A673 (cell line): Measurements from ENCODE around the gene PLK3. TPM values are rescaled to one million over a fixed set of nuclear protein-coding genes. Genes with fewer than 3 reads are reported as not detected.
"Not testable (repeated sequence)": the region's sequence is repeated elsewhere in the genome, so short reads cannot be mapped to it uniquely, and the experiment has no call there.

ENCODE experiments used
- BruUV-seq: library from RNA; stranded (reverse); fragments of 400-500 nt; replicated peaks from 2 replicates; lab custom pipeline; 2021; lab: Mats Ljungman, UMichigan
- CTCF ChIA-PET: fragments of 300-600 bp; sonication (Branson Sonifier 250); formaldehyde crosslinking; loops from one replicate; lab custom pipeline; 2022; ENCODE audit warnings: antibody characterized with exemption; lab: Charles Lee
- POLR2A ChIA-PET: fragments of 300-600 bp; sonication (Branson Sonifier 250); formaldehyde crosslinking; loops from one replicate; lab custom pipeline; 2022; ENCODE audit warnings: antibody characterized with exemption; ENCODE audit not compliant: low non-redundant PET; lab: Charles Lee
- DNase-seq: peaks from one replicate; pipeline ENCODE4 v3.0.0-alpha.2; 2015; ENCODE audit warnings: low spot score
- H3K27ac ChIP-seq: fragments of 200-600 bp; sonication (generic); 2 replicates; pipeline ENCODE4 v1.5.1; 2016; ENCODE audit warnings: mixed run types, low read depth, mild to moderate bottlenecking, mixed read lengths, antibody characterized with exemption, low read length; ENCODE audit not compliant: poor library complexity, severe bottlenecking
- H3K27me3 ChIP-seq: fragments of 200-600 bp; sonication (generic); replicated peaks from 2 replicates; pipeline ENCODE4 v1.6.1; 2017; ENCODE audit warnings: mixed run types, low read depth, mild to moderate bottlenecking, mixed read lengths, antibody characterized with exemption, low read length; ENCODE audit not compliant: insufficient read depth, poor library complexity
- H3K36me3 ChIP-seq: fragments of 200-600 bp; sonication (generic); 2 replicates; pipeline ENCODE4 v1.6.1; 2016; ENCODE audit warnings: mixed run types, mild to moderate bottlenecking, mixed read lengths, antibody characterized with exemption, low read length; ENCODE audit not compliant: insufficient read depth, poor library complexity, severe bottlenecking
- H3K4me1 ChIP-seq: fragments of 200-600 bp; sonication (generic); 2 replicates; pipeline ENCODE4 v1.6.1; 2017; ENCODE audit warnings: mixed run types, mild to moderate bottlenecking, mixed read lengths, antibody characterized with exemption, low read length; ENCODE audit not compliant: insufficient read depth, poor library complexity, severe bottlenecking
- H3K4me3 ChIP-seq: fragments of 200-600 bp; sonication (generic); 2 replicates; pipeline ENCODE4 v1.5.1; 2016; ENCODE audit warnings: low read depth, mixed run types, mild to moderate bottlenecking, mixed read lengths, low read length; ENCODE audit not compliant: poor library complexity, severe bottlenecking
- H3K9me3 ChIP-seq: fragments of 200-600 bp; sonication (generic); 2 replicates; pipeline ENCODE4 v1.6.1; 2016; ENCODE audit warnings: mixed run types, low read depth, mild to moderate bottlenecking, mixed read lengths, antibody characterized with exemption, low read length; ENCODE audit not compliant: poor library complexity, severe bottlenecking
- EZH2 ChIP-seq: fragments of 200-600 bp; sonication (generic); IDR thresholded peaks from 2 replicates; pipeline ENCODE4 v1.6.1; 2017; ENCODE audit warnings: borderline replicate concordance, low read depth, mild to moderate bottlenecking, mixed read lengths, antibody characterized with exemption, low read length; ENCODE audit not compliant: poor library complexity, severe bottlenecking
- intact Hi-C: fragments of 100-400 bp; cut with micrococcal nuclease; formaldehyde crosslinking; loops from one replicate; pipeline ENCODE4 v1.10.0; 2022; ENCODE audit not compliant: unreplicated experiment
- total RNA-seq: library from RNA; stranded (reverse); gene quantifications from 2 replicates; pipeline ENCODE4 v1.2.3, GENCODE V29; 2021
- TF ChIP-seq, protein P1 (sequence below): fragments of 300-800, 200-600 bp; sonication (generic); conservative IDR thresholded peaks from 2 replicates; pipeline ENCODE4 v1.5.1; 2017; ENCODE audit warnings: low read depth, mild to moderate bottlenecking, antibody characterized with exemption, low read length, moderate library complexity, mixed read lengths

PLK3 gene
- total RNA-seq, 1 experiment from 2014 or later = 15.6 TPM

DNA sequence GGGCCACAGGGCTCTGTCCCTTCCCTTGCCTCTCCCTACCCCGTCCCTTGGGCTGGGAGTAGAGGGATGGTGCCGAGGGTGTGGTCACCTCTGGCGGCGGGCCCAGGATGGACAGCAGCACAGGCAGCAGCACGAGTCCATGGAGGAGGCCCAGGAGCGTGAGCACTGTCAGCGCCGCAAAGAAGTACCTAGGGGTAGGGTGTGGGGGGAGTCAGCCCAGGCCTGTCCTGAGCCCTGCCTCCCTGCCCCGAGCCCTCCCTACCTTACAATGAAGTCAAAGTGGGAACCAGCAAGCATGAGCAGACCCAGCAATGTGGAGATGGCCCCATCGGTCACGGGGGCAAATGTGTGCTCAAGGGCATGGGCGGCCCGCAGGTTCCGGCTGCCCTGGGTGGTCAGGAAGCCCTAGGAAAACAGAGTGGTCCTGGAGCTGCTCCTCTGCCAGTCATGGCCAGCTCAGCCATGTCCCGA, 22.8 kb downstream of the PLK3 start:
- Histone ChIP-seq H3K27ac (no peak overlapping the region), H3K27me3 (no peaks in the 10 kb centered on the region), H3K36me3 (no peaks in the 10 kb centered on the region), H3K4me1 (peaks cover 6% of the 10 kb centered on the region), H3K9me3 (no peaks in the 10 kb centered on the region), H3K4me3 (no peak overlapping the region)
- no TSS peak for BruUV-seq
- TF ChIP-seq, protein P1, sequence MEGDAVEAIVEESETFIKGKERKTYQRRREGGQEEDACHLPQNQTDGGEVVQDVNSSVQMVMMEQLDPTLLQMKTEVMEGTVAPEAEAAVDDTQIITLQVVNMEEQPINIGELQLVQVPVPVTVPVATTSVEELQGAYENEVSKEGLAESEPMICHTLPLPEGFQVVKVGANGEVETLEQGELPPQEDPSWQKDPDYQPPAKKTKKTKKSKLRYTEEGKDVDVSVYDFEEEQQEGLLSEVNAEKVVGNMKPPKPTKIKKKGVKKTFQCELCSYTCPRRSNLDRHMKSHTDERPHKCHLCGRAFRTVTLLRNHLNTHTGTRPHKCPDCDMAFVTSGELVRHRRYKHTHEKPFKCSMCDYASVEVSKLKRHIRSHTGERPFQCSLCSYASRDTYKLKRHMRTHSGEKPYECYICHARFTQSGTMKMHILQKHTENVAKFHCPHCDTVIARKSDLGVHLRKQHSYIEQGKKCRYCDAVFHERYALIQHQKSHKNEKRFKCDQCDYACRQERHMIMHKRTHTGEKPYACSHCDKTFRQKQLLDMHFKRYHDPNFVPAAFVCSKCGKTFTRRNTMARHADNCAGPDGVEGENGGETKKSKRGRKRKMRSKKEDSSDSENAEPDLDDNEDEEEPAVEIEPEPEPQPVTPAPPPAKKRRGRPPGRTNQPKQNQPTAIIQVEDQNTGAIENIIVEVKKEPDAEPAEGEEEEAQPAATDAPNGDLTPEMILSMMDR = no peak
- TF ChIP-seq EZH2 = no peak
- ChIA-PET POLR2A (no interaction called here), CTCF (interaction anchor here (0.5 kb wide), 1 partner anchor 480 kb away, joined by 6 read pairs; no protein-coding TSS in a partner anchor)
- intact Hi-C loops = no loop called here
- DNase-seq = no peak

DNA sequence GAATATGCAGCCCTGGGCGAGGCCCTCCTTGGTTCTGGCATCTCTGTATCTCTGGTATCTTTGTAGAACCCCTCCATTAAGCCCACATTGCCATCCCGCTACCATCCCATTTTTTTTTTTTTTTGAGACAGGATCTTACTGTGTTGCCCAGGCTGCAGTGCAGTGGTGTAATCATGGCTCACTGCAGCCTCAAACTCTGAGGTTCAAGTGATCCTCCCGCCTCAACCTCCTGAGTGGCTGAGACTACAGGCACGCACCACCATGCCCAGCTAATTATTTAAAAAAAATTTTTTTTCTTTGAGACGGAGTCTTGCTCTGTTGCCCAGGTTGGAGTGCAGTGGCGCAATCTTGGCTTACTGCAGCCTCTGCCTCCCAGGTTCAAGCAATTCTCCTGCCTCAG, 24.2 kb downstream of the PLK3 start:
- H3K9me3 ChIP-seq, intact Hi-C loops, H3K27me3 ChIP-seq, H3K36me3 ChIP-seq, H3K4me3 ChIP-seq, H3K4me1 ChIP-seq, BruUV-seq, CTCF ChIA-PET, H3K27ac ChIP-seq, DNase-seq, POLR2A ChIA-PET: not testable (repeated sequence)

DNA sequence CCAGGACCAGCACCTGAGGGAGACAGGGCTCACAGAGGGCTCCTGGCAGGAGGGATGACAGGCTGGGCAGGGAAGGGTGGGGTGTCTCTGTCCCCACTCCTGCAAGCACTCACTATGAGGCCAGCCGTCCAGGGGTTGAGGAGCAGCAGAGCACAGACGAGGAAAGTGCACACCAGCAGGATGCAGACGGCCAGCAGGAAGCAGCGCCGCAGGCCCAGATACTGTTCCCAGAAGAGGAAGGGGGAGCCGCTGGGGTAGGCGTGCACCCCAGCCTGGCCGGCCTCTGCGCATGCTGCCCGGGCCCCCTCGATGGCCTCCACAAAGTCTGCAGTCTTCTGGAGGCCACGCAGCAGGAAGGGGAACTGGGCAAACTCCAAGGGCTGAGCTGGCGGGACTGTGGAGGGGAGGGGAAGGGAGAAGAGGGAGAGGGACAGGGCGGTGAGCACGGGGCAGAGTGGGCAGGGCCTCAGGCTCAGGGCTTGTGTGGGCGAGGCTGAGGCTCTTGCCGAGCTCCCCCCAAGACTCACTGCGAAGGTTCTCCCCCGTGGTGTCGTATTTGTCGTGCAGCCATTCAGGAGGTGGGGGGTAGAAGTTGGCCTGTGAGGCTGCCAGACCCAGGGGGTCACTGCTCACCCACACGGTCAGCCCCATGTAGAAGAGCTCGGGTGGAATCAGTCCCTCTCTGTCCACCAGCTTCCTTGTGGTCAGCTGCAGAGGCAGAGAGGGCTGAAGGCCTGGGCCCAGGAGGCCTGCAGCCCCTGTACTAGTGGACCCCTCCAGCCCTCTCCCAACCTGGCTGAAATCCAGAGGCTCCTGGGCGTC, 26.4 kb downstream of the PLK3 start:
- CTCF ChIA-PET = no interaction called here
- no peak for TF ChIP-seq EZH2
- TF ChIP-seq, protein P1 = no peak
- H3K4me3 ChIP-seq = no peak overlapping the region
- H3K36me3 ChIP-seq = no peaks in the 10 kb centered on the region
- no peak overlapping the region for H3K27ac ChIP-seq
- POLR2A ChIA-PET = interaction anchor here (0.6 kb wide), 1 partner anchor 1817 kb away, joined by 3 read pairs; no protein-coding TSS in a partner anchor
- intact Hi-C loops = no loop called here
- H3K9me3 ChIP-seq = no peaks in the 10 kb centered on the region
- no peaks in the 10 kb centered on the region for H3K27me3 ChIP-seq
- H3K4me1 ChIP-seq = peaks cover 11% of the 10 kb centered on the region
- DNase-seq = no peak
- no TSS peak for BruUV-seq
